ENCODE results near the gene BMP6.

DNA sequence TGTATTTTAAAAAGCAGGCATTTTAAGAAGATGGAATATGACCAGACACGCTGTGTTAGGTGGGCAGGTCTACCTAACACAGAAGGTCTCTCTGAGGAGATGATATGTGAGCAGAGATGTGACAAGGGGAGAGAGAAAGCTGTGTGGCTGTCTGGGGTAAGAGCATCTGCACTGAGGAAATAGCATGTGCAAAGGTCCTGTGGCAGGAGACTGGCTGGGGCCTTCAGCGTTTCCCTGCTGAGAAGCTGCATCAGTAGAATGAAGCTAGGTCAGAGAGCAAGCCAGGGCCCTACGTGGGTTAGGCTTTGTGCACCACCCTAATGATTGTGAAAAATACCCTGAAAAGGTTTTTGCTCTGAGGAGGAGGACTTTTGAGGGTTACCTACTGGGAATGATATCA, 97.7 kb downstream of the BMP6 start:
- TF ChIP-seq, protein P1, sequence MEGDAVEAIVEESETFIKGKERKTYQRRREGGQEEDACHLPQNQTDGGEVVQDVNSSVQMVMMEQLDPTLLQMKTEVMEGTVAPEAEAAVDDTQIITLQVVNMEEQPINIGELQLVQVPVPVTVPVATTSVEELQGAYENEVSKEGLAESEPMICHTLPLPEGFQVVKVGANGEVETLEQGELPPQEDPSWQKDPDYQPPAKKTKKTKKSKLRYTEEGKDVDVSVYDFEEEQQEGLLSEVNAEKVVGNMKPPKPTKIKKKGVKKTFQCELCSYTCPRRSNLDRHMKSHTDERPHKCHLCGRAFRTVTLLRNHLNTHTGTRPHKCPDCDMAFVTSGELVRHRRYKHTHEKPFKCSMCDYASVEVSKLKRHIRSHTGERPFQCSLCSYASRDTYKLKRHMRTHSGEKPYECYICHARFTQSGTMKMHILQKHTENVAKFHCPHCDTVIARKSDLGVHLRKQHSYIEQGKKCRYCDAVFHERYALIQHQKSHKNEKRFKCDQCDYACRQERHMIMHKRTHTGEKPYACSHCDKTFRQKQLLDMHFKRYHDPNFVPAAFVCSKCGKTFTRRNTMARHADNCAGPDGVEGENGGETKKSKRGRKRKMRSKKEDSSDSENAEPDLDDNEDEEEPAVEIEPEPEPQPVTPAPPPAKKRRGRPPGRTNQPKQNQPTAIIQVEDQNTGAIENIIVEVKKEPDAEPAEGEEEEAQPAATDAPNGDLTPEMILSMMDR (IDR thresholded peaks at IDR 0.05), result no peak
- no peak for TF ChIP-seq POLR2A (IDR thresholded peaks at IDR 0.05)
